ENCODE results near the gene LRRK1.

The LRRK1 gene

DNA sequence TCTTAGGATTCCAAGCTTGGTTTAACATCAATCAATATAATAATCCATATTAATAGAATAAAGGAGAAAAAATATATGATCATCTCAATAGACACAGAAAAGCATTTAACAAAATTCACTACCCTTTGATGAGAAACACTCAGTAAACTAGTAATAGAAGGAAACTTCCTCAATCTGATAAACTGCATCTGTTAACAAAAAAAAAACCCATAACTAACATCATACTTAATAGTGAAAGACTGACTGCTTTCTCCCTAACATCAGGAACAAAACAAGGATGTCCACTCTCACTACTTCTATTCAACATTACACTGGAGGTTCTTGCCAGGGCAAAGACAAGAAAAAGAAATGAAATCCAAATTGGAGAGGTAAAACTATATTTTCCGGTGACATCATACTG, 30.5 kb downstream of the LRRK1 start:
- TF ChIP-seq, protein P1, sequence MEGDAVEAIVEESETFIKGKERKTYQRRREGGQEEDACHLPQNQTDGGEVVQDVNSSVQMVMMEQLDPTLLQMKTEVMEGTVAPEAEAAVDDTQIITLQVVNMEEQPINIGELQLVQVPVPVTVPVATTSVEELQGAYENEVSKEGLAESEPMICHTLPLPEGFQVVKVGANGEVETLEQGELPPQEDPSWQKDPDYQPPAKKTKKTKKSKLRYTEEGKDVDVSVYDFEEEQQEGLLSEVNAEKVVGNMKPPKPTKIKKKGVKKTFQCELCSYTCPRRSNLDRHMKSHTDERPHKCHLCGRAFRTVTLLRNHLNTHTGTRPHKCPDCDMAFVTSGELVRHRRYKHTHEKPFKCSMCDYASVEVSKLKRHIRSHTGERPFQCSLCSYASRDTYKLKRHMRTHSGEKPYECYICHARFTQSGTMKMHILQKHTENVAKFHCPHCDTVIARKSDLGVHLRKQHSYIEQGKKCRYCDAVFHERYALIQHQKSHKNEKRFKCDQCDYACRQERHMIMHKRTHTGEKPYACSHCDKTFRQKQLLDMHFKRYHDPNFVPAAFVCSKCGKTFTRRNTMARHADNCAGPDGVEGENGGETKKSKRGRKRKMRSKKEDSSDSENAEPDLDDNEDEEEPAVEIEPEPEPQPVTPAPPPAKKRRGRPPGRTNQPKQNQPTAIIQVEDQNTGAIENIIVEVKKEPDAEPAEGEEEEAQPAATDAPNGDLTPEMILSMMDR (IDR thresholded peaks at IDR 0.05; ENCODE audit: low read depth, low read length), result no peak
- Histone ChIP-seq H3K27me3 (ENCODE audit: insufficient read depth, low read depth, severe bottlenecking) (no peaks in the 10 kb centered on the region), H3K27ac (no peak overlapping the region), H3K4me3 (ENCODE audit: low read depth, low read length) (no peak overlapping the region), H3K9me3 (ENCODE audit: severe bottlenecking) (no peaks in the 10 kb centered on the region), H3K36me3 (no peaks in the 10 kb centered on the region)
- DNase-seq, result no peak

DNA sequence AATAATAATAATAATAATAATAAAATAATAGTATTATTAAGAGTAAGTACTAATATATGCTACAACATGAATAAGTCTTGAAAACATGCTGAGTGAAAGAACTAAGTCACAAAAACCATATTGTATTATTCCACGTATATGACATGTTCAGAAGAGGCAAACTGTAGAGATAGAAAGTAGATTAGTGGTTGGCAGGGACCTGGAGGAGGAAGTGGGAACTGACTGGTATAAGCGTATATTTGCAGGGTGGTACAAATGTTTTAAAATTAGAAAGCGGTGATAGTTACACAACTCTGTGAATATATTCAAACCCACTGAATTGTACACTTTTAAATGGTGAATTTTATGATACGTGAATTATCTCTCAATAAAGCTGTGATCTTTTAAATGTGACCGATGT, 32.8 kb downstream of the LRRK1 start:
- TF ChIP-seq, protein P1 (IDR thresholded peaks at IDR 0.05; ENCODE audit: low read depth, low read length), result no peak
- Histone ChIP-seq H3K27ac (no peak overlapping the region), H3K27me3 (ENCODE audit: insufficient read depth, low read depth, severe bottlenecking) (no peaks in the 10 kb centered on the region), H3K36me3 (no peaks in the 10 kb centered on the region), H3K9me3 (ENCODE audit: severe bottlenecking) (no peaks in the 10 kb centered on the region), H3K4me3 (ENCODE audit: low read depth, low read length) (no peak overlapping the region)
- no peak for DNase-seq

GRCh38 chr15:100952566-100952965, 33.4 kb downstream of the LRRK1 start:
- no peaks in the 10 kb centered on the region for H3K27me3 ChIP-seq (ENCODE audit: insufficient read depth, low read depth, severe bottlenecking)
- TF ChIP-seq, protein P1 (IDR thresholded peaks at IDR 0.05; ENCODE audit: low read depth, low read length), result no peak
- H3K27ac ChIP-seq, result no peak overlapping the region
- H3K9me3 ChIP-seq (ENCODE audit: severe bottlenecking), result no peaks in the 10 kb centered on the region
- H3K36me3 ChIP-seq, result no peaks in the 10 kb centered on the region
- no peak overlapping the region for H3K4me3 ChIP-seq (ENCODE audit: low read depth, low read length)
- DNase-seq, result no peak

GRCh38 chr15:100958326-100959065, 39.3 kb downstream of the LRRK1 start:
- DNase-seq, result no peak
- Histone ChIP-seq H3K36me3 (no peaks in the 10 kb centered on the region), H3K27ac (no peak overlapping the region), H3K27me3 (ENCODE audit: insufficient read depth, low read depth, severe bottlenecking) (no peaks in the 10 kb centered on the region), H3K4me3 (ENCODE audit: low read depth, low read length) (no peak overlapping the region), H3K9me3 (ENCODE audit: severe bottlenecking) (no peaks in the 10 kb centered on the region)
- TF ChIP-seq, protein P1 (IDR thresholded peaks at IDR 0.05; ENCODE audit: low read depth, low read length), result no peak

DNA sequence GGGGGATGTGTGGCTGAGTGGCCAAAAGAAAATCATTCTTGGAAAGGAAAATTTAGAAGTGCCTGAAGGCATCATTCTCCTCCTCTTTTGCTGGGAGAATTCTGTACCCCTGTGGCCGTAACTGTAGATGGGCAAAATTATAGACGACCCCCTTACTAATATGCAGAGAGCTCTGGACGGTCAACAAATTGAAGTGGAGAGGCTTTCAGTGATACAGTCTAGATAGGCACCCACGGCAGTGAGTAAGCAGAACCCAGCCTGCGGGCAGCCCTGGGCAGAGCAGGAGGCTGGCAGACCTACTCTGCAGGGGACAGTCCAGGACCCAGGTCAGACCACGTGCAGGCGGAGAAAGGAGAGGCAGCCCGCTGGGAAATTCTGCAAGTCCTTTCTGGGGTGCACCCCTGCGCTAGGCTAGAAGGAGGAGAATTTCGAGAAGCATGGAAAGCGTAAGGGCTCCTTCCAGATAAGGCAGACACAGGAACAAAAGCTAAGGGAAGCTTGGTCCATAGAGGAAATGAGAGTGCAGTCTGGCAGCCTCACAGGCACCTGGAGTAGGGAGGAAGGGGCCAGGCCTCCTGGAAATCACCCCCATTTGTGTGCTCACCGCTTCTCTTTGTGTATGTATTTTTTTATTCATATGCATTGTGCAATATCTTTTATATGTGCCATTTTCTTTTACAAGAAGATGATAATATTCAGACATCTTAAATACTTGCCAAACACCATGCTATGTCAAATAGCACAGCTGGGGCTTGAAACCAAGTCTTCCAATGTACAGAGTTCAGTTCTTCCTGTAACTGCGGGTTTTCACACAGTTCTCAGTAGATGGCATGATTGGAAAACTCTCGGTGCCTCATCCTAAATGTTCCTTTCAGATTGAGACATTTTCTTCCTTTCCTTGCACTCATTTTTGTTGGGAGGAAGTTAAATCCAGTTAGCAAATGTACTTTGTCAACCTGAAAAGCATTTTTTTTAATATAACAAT, 40.2 kb downstream of the LRRK1 start:
- no peaks in the 10 kb centered on the region for H3K27me3 ChIP-seq (ENCODE audit: insufficient read depth, low read depth, severe bottlenecking)
- H3K27ac ChIP-seq, result no peak overlapping the region
- H3K4me3 ChIP-seq (ENCODE audit: low read depth, low read length), result no peak overlapping the region
- no peaks in the 10 kb centered on the region for H3K36me3 ChIP-seq
- H3K9me3 ChIP-seq (ENCODE audit: severe bottlenecking), result no peaks in the 10 kb centered on the region
- TF ChIP-seq, protein P1 (IDR thresholded peaks at IDR 0.05; ENCODE audit: low read depth, low read length), result no peak
- DNase-seq, result no peak
